Measurements from ENCODE around the gene MAP4.

DNA sequence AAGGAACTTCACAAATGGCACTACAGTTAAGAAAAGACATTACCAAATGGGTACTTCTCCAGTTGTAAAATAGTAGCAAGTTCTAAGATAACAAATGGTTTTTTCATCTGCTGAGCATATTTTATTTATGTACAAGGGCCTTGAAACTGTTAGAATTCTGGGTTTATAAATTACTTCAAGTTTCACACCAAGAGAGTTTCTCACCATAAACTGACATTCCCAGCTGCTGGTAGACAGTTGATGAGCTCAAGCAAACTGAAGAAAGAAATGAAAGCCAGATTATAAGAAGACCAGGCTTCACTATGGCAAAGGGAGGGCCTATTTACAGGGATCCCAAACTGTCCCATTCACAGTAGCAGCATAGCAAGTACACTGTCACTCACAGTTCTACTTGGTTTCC is 113.5 kb downstream of the MAP4 start:
- TF ChIP-seq POLR2AphosphoS5 (IDR thresholded peaks at IDR 0.05; ENCODE audit: insufficient read depth, low read depth, low read length) (no peak), CTCF (IDR thresholded peaks at IDR 0.05; ENCODE audit: extremely low read depth in 1 of 2, insufficient read depth in 1 of 2, low read depth in 1 of 2, low read length in 2 of 2) (no peak)

All from endothelial cell of umbilical vein (primary cell).